HCT116 (cell line): Measurements from ENCODE around the gene HNRNPAB. TPM values are rescaled to one million over a fixed set of nuclear protein-coding genes. Genes with fewer than 3 reads are reported as not detected.

Experiments used
- ATAC-seq: fragments of 200-7000 bp; cut with Tn5 transposase; 2 replicates; pipeline ENCODE4 v1.9.1; 2020; ENCODE audit warnings: mild to moderate bottlenecking, moderate library complexity
- BruUV-seq: library from RNA; stranded (reverse); fragments of 400-500 nt; replicated peaks from 2 replicates; lab custom pipeline; 2021; lab: Mats Ljungman, UMichigan
- CTCF ChIA-PET: fragments of 300-600 bp; sonication (Branson Sonifier 250); formaldehyde crosslinking; loops from one replicate; lab custom pipeline; 2021; ENCODE audit warnings: antibody characterized with exemption; lab: Charles Lee
- POLR2A ChIA-PET: fragments of 300-600, 350-600 bp; sonication (Branson Sonifier 250); formaldehyde crosslinking; loops from one replicate; lab custom pipeline; 2021; ENCODE audit warnings: antibody characterized with exemption; lab: Charles Lee
- RAD21 ChIA-PET, 2 experiments: fragments of 300-600 bp; sonication (Branson Sonifier 250); formaldehyde crosslinking; loops; one replicate each; lab custom pipeline; 2023; ENCODE audit warnings: low total read pairs in 2 of 2; ENCODE audit not compliant: uncharacterized antibody in 2 of 2, unreplicated experiment in 2 of 2, low non-redundant PET in 1 of 2; lab: Charles Lee
- DNase-seq: peaks from one replicate; pipeline ENCODE4 v3.0.0-alpha.2; 2010; ENCODE audit warnings: low read depth, low spot score
- H2AFZ ChIP-seq: fragments of 200-600 bp; shearing (Covaris generic), sonication (generic); 2 replicates; pipeline ENCODE4 v1.6.1; 2017; ENCODE audit warnings: low read depth, mixed run types, mixed read lengths, antibody characterized with exemption, low read length; ENCODE audit not compliant: poor library complexity, severe bottlenecking
- H3K27ac ChIP-seq: 2 replicates; pipeline ENCODE4 v1.5.1; 2012; ENCODE audit warnings: low read depth, low read length
- H3K27me3 ChIP-seq: fragments of 200-600 bp; sonication (generic); 2 replicates; pipeline ENCODE4 v1.6.1; 2016; ENCODE audit warnings: mixed run types, low read length, mixed read lengths; ENCODE audit not compliant: insufficient read depth
- H3K36me3 ChIP-seq, 2 experiments: fragments of 200-500 bp in 1 of 2; fragments of 200-600 bp in 1 of 2; sonication (Bioruptor generic) in 1 of 2; sonication (generic) in 1 of 2; 2 replicates each; pipeline versions ENCODE4 v1.5.1 to v1.6.1; 2014 to 2016; ENCODE audit warnings: low read length in 2 of 2, inconsistent platforms in 1 of 2, mixed read lengths in 1 of 2, mixed run types in 1 of 2; ENCODE audit not compliant: insufficient read depth in 2 of 2, control insufficient read depth in 1 of 2
- H3K4me1 ChIP-seq, 2 experiments: fragments of 200-600 bp in 1 of 2; sonication (generic) in 1 of 2; 2 replicates each; pipeline versions ENCODE4 v1.5.1 to v1.6.1; 2012 to 2017; ENCODE audit warnings: low read length in 2 of 2, inconsistent platforms in 1 of 2, mild to moderate bottlenecking in 1 of 2, mixed read lengths in 1 of 2, mixed run types in 1 of 2, moderate library complexity in 1 of 2; ENCODE audit not compliant: insufficient read depth in 2 of 2, control insufficient read depth in 1 of 2
- H3K4me2 ChIP-seq: fragments of 200-600 bp; sonication (generic); 2 replicates; pipeline ENCODE4 v1.6.1; 2017; ENCODE audit warnings: mixed run types, low read length, mixed read lengths
- H3K4me3 ChIP-seq, 2 experiments: fragments of 200-600 bp in 1 of 2; sonication (generic) in 1 of 2; replicated peaks in 1 of 2; 2 replicates each; pipeline ENCODE4 v1.5.1; 2011 to 2016; ENCODE audit warnings: low read length in 2 of 2, control low read depth in 1 of 2, low read depth in 1 of 2, mild to moderate bottlenecking in 1 of 2, mixed read lengths in 1 of 2, mixed run types in 1 of 2
- H3K79me2 ChIP-seq: fragments of 200-600 bp; sonication (generic); 2 replicates; pipeline ENCODE4 v1.6.1; 2017; ENCODE audit warnings: mild to moderate bottlenecking, mixed run types, low read length, moderate library complexity, mixed read lengths; ENCODE audit not compliant: insufficient read depth
- H3K9ac ChIP-seq: fragments of 200-600 bp; sonication (generic); 2 replicates; pipeline ENCODE4 v1.6.1; 2016; ENCODE audit warnings: low read length, mixed read lengths
- H3K9me2 ChIP-seq: fragments of 200-600 bp; sonication (generic), shearing (Covaris generic); 2 replicates; pipeline ENCODE4 v1.6.1; 2017; ENCODE audit warnings: mixed run types, mild to moderate bottlenecking, moderate library complexity; ENCODE audit not compliant: insufficient read depth
- H3K9me3 ChIP-seq, 2 experiments: fragments of 200-500 bp in 1 of 2; fragments of 200-600 bp in 1 of 2; sonication (Bioruptor generic) in 1 of 2; sonication (generic) in 1 of 2; 2 replicates each; pipeline ENCODE4 v1.6.1; 2014 to 2017; ENCODE audit warnings: low read length in 2 of 2, mixed read lengths in 2 of 2, inconsistent platforms in 1 of 2, low read depth in 1 of 2, mild to moderate bottlenecking in 1 of 2, mixed run types in 1 of 2, moderate library complexity in 1 of 2; ENCODE audit not compliant: control insufficient read depth in 1 of 2, insufficient read depth in 1 of 2
- H4K20me1 ChIP-seq: fragments of 200-600 bp; sonication (generic), shearing (Covaris generic); 2 replicates; pipeline ENCODE4 v1.6.1; 2017; ENCODE audit warnings: mixed run types, mild to moderate bottlenecking, moderate library complexity; ENCODE audit not compliant: insufficient read depth
- CBX3 ChIP-seq: IDR thresholded peaks from 2 replicates; pipeline ENCODE4 v1.6.1; 2012; ENCODE audit warnings: low read depth
- CEBPB ChIP-seq: IDR thresholded peaks from 2 replicates; pipeline ENCODE4 v1.6.1; 2012; ENCODE audit warnings: low read depth
- EGR1 ChIP-seq: IDR thresholded peaks from 2 replicates; pipeline ENCODE4 v1.6.1; 2012; ENCODE audit warnings: low read depth
- ELF1 ChIP-seq: IDR thresholded peaks from 2 replicates; pipeline ENCODE4 v1.6.1; 2012; ENCODE audit warnings: low read depth, borderline replicate concordance
- EZH2phosphoT487 ChIP-seq: fragments of 200-600 bp; IDR thresholded peaks from 2 replicates; pipeline ENCODE4 v1.6.1; 2018; ENCODE audit warnings: antibody characterized with exemption, borderline replicate concordance
- FOSL1 ChIP-seq: IDR thresholded peaks from 2 replicates; pipeline ENCODE4 v1.6.1; 2012; ENCODE audit warnings: low read depth
- JUND ChIP-seq: IDR thresholded peaks from 2 replicates; pipeline ENCODE4 v1.6.1; 2012
- POLR2A ChIP-seq: IDR thresholded peaks from 2 replicates; pipeline ENCODE4 v1.7.0; 2011; ENCODE audit warnings: borderline replicate concordance; ENCODE audit not compliant: insufficient read depth, insufficient read length; ENCODE audit errors: extremely low read depth
- POLR2AphosphoS5 ChIP-seq: IDR thresholded peaks from 2 replicates; pipeline ENCODE4 v1.6.1; 2011; ENCODE audit warnings: mild to moderate bottlenecking, low read depth, low read length, moderate library complexity
- RAD21 ChIP-seq: IDR thresholded peaks from 2 replicates; pipeline ENCODE4 v1.6.1; 2012; ENCODE audit warnings: low read depth, mild to moderate bottlenecking
- SP1 ChIP-seq: IDR thresholded peaks from 2 replicates; pipeline ENCODE4 v1.6.1; 2012; ENCODE audit warnings: low read depth
- SRF ChIP-seq: IDR thresholded peaks from 2 replicates; pipeline ENCODE4 v1.6.1; 2012; ENCODE audit warnings: low read depth
- YY1 ChIP-seq: IDR thresholded peaks from 2 replicates; pipeline ENCODE4 v1.6.1; 2011; ENCODE audit warnings: low read length, low read depth, moderate library complexity, mild to moderate bottlenecking; ENCODE audit not compliant: insufficient replicate concordance; ENCODE audit errors: extremely low read depth
- ZFX ChIP-seq: fragments of 450-650 bp; IDR thresholded peaks from 2 replicates; pipeline ENCODE4 v1.6.1; 2017
- ZNF274 ChIP-seq: fragments of 200-500 bp; sonication (Bioruptor generic); IDR thresholded peaks from 2 replicates; pipeline ENCODE4 v1.6.1; 2014; ENCODE audit warnings: mild to moderate bottlenecking, low read depth, low read length, inconsistent platforms
- intact Hi-C: fragments of 100-400 bp; cut with micrococcal nuclease; formaldehyde crosslinking; loops from 2 replicates; pipeline ENCODE4 v1.10.0; 2022
- total RNA-seq: library from RNA; stranded (reverse); gene quantifications from one replicate; pipeline ENCODE4 v1.2.1, GENCODE V29; 2021; ENCODE audit not compliant: unreplicated experiment
- TF ChIP-seq, protein P1 (sequence below): IDR thresholded peaks from 2 replicates; pipeline ENCODE4 v1.6.1; 2012
- TF ChIP-seq, protein P2 (sequence below): IDR thresholded peaks from 2 replicates; pipeline ENCODE4 v1.6.1; 2012; ENCODE audit warnings: low read depth
- TF ChIP-seq, protein P3 (sequence below): IDR thresholded peaks from 2 replicates; pipeline ENCODE4 v1.6.1; 2012
- TF ChIP-seq, protein P4 (sequence below), 3 experiments: fragments of 200-600 bp in 1 of 3; sonication (generic) in 1 of 3; IDR thresholded peaks in 2 of 3; conservative IDR thresholded peaks in 1 of 3; 2 replicates each; pipeline ENCODE4 v1.5.1; 2012 to 2017; ENCODE audit warnings: low read depth in 2 of 3, low read length in 2 of 3, antibody characterized with exemption in 1 of 3, borderline replicate concordance in 1 of 3, control low read depth in 1 of 3, mild to moderate bottlenecking in 1 of 3, mixed read lengths in 1 of 3, mixed run types in 1 of 3, moderate library complexity in 1 of 3; ENCODE audit not compliant: insufficient read depth in 1 of 3

HNRNPAB gene
- total RNA-seq, 1 experiment from 2014 or later: 273 TPM

DNA sequence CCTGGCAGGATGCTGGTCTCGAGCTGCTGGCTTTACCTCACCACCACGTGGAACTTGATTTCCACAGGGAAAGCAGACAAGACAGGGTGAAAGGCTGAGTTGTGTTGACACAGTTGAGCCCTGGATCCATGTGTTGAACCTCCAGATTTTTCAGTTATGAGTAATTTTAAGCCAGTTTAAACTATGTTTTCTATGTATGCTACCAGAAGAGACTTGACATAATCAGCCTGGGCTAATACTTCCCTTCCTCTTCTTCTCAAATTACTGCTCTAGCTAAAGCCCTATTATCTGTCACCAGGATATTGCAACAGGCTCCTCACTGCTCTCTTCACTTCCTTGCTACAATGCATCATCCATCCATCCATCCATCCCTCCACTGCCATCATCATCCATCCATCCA is 40.2 kb downstream of the HNRNPAB start:
- no peak for ATAC-seq

More for the DNA sequence above, 40.2 kb downstream of the HNRNPAB start:
- Histone ChIP-seq H3K9me3 (no peaks in the 10 kb centered on the region), H3K27me3 (no peaks in the 10 kb centered on the region), H3K4me1 (no peaks in the 10 kb centered on the region), H3K79me2 (no peaks in the 10 kb centered on the region), H3K9me2 (no peaks in the 10 kb centered on the region), H3K4me3 (no peak overlapping the region), H3K36me3 (no peaks in the 10 kb centered on the region), H3K27ac (no peak overlapping the region), H3K9ac (no peak overlapping the region), H3K4me2 (no peak overlapping the region), H2AFZ (no peak overlapping the region), H4K20me1 (no peaks in the 10 kb centered on the region)
- BruUV-seq: no TSS peak
- TF ChIP-seq JUND: no peak
- TF ChIP-seq, protein P1, sequence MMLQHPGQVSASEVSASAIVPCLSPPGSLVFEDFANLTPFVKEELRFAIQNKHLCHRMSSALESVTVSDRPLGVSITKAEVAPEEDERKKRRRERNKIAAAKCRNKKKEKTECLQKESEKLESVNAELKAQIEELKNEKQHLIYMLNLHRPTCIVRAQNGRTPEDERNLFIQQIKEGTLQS: no peak
- no peak for TF ChIP-seq CEBPB
- TF ChIP-seq SRF: no peak
- TF ChIP-seq, protein P2, sequence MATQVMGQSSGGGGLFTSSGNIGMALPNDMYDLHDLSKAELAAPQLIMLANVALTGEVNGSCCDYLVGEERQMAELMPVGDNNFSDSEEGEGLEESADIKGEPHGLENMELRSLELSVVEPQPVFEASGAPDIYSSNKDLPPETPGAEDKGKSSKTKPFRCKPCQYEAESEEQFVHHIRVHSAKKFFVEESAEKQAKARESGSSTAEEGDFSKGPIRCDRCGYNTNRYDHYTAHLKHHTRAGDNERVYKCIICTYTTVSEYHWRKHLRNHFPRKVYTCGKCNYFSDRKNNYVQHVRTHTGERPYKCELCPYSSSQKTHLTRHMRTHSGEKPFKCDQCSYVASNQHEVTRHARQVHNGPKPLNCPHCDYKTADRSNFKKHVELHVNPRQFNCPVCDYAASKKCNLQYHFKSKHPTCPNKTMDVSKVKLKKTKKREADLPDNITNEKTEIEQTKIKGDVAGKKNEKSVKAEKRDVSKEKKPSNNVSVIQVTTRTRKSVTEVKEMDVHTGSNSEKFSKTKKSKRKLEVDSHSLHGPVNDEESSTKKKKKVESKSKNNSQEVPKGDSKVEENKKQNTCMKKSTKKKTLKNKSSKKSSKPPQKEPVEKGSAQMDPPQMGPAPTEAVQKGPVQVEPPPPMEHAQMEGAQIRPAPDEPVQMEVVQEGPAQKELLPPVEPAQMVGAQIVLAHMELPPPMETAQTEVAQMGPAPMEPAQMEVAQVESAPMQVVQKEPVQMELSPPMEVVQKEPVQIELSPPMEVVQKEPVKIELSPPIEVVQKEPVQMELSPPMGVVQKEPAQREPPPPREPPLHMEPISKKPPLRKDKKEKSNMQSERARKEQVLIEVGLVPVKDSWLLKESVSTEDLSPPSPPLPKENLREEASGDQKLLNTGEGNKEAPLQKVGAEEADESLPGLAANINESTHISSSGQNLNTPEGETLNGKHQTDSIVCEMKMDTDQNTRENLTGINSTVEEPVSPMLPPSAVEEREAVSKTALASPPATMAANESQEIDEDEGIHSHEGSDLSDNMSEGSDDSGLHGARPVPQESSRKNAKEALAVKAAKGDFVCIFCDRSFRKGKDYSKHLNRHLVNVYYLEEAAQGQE: no peak
- TF ChIP-seq ZNF274: no peak
- no peak for TF ChIP-seq CBX3
- TF ChIP-seq, protein P3, sequence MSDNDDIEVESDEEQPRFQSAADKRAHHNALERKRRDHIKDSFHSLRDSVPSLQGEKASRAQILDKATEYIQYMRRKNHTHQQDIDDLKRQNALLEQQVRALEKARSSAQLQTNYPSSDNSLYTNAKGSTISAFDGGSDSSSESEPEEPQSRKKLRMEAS: no peak
- no peak for TF ChIP-seq POLR2A
- TF ChIP-seq, protein P4, sequence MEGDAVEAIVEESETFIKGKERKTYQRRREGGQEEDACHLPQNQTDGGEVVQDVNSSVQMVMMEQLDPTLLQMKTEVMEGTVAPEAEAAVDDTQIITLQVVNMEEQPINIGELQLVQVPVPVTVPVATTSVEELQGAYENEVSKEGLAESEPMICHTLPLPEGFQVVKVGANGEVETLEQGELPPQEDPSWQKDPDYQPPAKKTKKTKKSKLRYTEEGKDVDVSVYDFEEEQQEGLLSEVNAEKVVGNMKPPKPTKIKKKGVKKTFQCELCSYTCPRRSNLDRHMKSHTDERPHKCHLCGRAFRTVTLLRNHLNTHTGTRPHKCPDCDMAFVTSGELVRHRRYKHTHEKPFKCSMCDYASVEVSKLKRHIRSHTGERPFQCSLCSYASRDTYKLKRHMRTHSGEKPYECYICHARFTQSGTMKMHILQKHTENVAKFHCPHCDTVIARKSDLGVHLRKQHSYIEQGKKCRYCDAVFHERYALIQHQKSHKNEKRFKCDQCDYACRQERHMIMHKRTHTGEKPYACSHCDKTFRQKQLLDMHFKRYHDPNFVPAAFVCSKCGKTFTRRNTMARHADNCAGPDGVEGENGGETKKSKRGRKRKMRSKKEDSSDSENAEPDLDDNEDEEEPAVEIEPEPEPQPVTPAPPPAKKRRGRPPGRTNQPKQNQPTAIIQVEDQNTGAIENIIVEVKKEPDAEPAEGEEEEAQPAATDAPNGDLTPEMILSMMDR (IDR thresholded peaks at IDR 0.05 in 2 of 3, conservative IDR thresholded peaks at IDR 0.05 in 1 of 3; ENCODE audit: borderline replicate concordance in 1 of 3, insufficient read depth in 1 of 3, low read depth in 2 of 3, low read length in 2 of 3): no peak
- no peak for TF ChIP-seq POLR2AphosphoS5
- TF ChIP-seq FOSL1: no peak
- TF ChIP-seq EGR1: no peak
- no peak for TF ChIP-seq ELF1
- TF ChIP-seq YY1: no peak
- no peak for TF ChIP-seq RAD21
- no peak for TF ChIP-seq ZFX
- TF ChIP-seq EZH2phosphoT487: no peak
- TF ChIP-seq SP1: no peak
- ChIA-PET POLR2A (no interaction called here), CTCF (interaction anchor here (0.6 kb wide), 1 partner anchor 1276 kb away, joined by 7 read pairs; no protein-coding TSS in a partner anchor), RAD21 (no interaction called here)
- DNase-seq: no peak
- intact Hi-C loops: no loop called here
